IMR-90 (cell line): ENCODE measurements around the gene ANTXR1. TPM values are rescaled to one million over a fixed set of nuclear protein-coding genes. Genes with fewer than 3 reads are reported as not detected.

ENCODE experiments used
- ATAC-seq: fragments of 200-7000 bp; cut with Tn5 transposase; 2 replicates; pipeline ENCODE4 v1.9.1; 2020; ENCODE audit warnings: low read depth, mild to moderate bottlenecking, moderate library complexity
- BruUV-seq: library from RNA; stranded (reverse); fragments of 400-500 nt; replicated peaks from 2 replicates; lab custom pipeline; 2021; lab: Mats Ljungman, UMichigan
- CTCF ChIA-PET: fragments of 300-600 bp; formaldehyde crosslinking; extraction: SDS; loops from one replicate; lab custom pipeline; 2021; ENCODE audit warnings: antibody characterized with exemption; lab: Yijun Ruan, JAX
- POLR2A ChIA-PET: fragments of 300-600 bp; sonication (Branson Sonifier 250); formaldehyde crosslinking; loops from one replicate; lab custom pipeline; 2022; ENCODE audit warnings: antibody characterized with exemption; ENCODE audit not compliant: unreplicated experiment; lab: Charles Lee
- DNase-seq: peaks from one replicate; pipeline ENCODE4 v3.0.0; 2013
- H2AFZ ChIP-seq: replicated peaks from 2 replicates; pipeline ENCODE3; 2013; ENCODE audit warnings: low read length, mild to moderate bottlenecking; ENCODE audit not compliant: poor library complexity
- H2AK5ac ChIP-seq: 2 replicates; pipeline ENCODE4 v1.6.1; 2013; ENCODE audit warnings: low read depth, low read length, inconsistent platforms
- H2AK9ac ChIP-seq: replicated peaks from 2 replicates; pipeline ENCODE3; 2013; ENCODE audit warnings: mild to moderate bottlenecking, low read depth, low read length, moderate library complexity; ENCODE audit not compliant: poor library complexity
- H2BK120ac ChIP-seq: 2 replicates; pipeline ENCODE4 v1.6.1; 2013; ENCODE audit warnings: low read depth, low read length, inconsistent platforms
- H2BK15ac ChIP-seq: 3 replicates; pipeline ENCODE4 v1.6.1; 2013; ENCODE audit warnings: low read depth, low read length, inconsistent platforms
- H2BK20ac ChIP-seq: 2 replicates; pipeline ENCODE4 v1.6.1; 2013; ENCODE audit warnings: low read depth, mild to moderate bottlenecking, inconsistent platforms, low read length, moderate library complexity
- H2BK5ac ChIP-seq: 2 replicates; pipeline ENCODE4 v1.6.1; 2013; ENCODE audit warnings: mild to moderate bottlenecking, low read depth, low read length, inconsistent platforms; ENCODE audit not compliant: poor library complexity, severe bottlenecking
- H3K14ac ChIP-seq: replicated peaks from 2 replicates; pipeline ENCODE4 v1.6.1; 2013; ENCODE audit warnings: low read depth, low read length, inconsistent platforms
- H3K18ac ChIP-seq: 2 replicates; pipeline ENCODE4 v1.6.1; 2013; ENCODE audit warnings: low read depth, low read length, control low read depth
- H3K23ac ChIP-seq: 2 replicates; pipeline ENCODE4 v1.6.1; 2013; ENCODE audit warnings: low read depth, low read length, inconsistent platforms
- H3K27ac ChIP-seq: 2 replicates; pipeline ENCODE4 v1.5.1; 2013; ENCODE audit warnings: mild to moderate bottlenecking, control low read depth, low read length; ENCODE audit not compliant: insufficient read depth
- H3K27me3 ChIP-seq: 2 replicates; pipeline ENCODE4 v1.6.1; 2013; ENCODE audit warnings: low read length; ENCODE audit not compliant: control insufficient read depth, insufficient read depth
- H3K36me3 ChIP-seq: 2 replicates; pipeline ENCODE4 v1.6.1; 2013; ENCODE audit warnings: low read length, mixed read lengths; ENCODE audit not compliant: control insufficient read depth, insufficient read depth
- H3K4ac ChIP-seq: 2 replicates; pipeline ENCODE4 v1.6.1; 2013; ENCODE audit warnings: low read depth, low read length, inconsistent platforms
- H3K4me1 ChIP-seq: 2 replicates; pipeline ENCODE4 v1.6.1; 2013; ENCODE audit warnings: low read length, mixed read lengths; ENCODE audit not compliant: control insufficient read depth, insufficient read depth
- H3K4me2 ChIP-seq: 2 replicates; pipeline ENCODE4 v1.6.1; 2013; ENCODE audit warnings: low read depth, mild to moderate bottlenecking, control low read depth, low read length, moderate library complexity
- H3K4me3 ChIP-seq: 2 replicates; pipeline ENCODE4 v1.5.1; 2013; ENCODE audit warnings: low read depth, mild to moderate bottlenecking, control low read depth, low read length, moderate library complexity; ENCODE audit not compliant: insufficient read depth
- H3K56ac ChIP-seq: 2 replicates; pipeline ENCODE4 v1.6.1; 2013; ENCODE audit warnings: low read length, inconsistent platforms; ENCODE audit not compliant: insufficient read depth; ENCODE audit errors: extremely low read depth
- H3K79me1 ChIP-seq, 2 experiments: 2 replicates each; pipeline ENCODE4 v1.6.1; 2013; ENCODE audit warnings: low read length in 2 of 2, inconsistent platforms in 1 of 2, low read depth in 1 of 2
- H3K9ac ChIP-seq: 2 replicates; pipeline ENCODE4 v1.6.1; 2013; ENCODE audit warnings: low read depth, low read length, control low read depth
- H3K9me1 ChIP-seq: 2 replicates; pipeline ENCODE4 v1.6.1; 2013; ENCODE audit warnings: low read length, inconsistent platforms; ENCODE audit not compliant: insufficient read depth
- H3K9me3 ChIP-seq: 2 replicates; pipeline ENCODE4 v1.6.1; 2013; ENCODE audit warnings: low read length; ENCODE audit not compliant: control insufficient read depth, insufficient read depth
- H4K20me1 ChIP-seq: 2 replicates; pipeline ENCODE4 v1.6.1; 2013; ENCODE audit warnings: low read length, inconsistent platforms; ENCODE audit not compliant: insufficient read depth
- H4K5ac ChIP-seq: 2 replicates; pipeline ENCODE4 v1.6.1; 2013; ENCODE audit warnings: mild to moderate bottlenecking, low read depth, low read length, control low read depth
- H4K8ac ChIP-seq, 2 experiments: 2 replicates each; pipeline ENCODE4 v1.6.1; 2013; ENCODE audit warnings: low read depth in 2 of 2, low read length in 2 of 2, control low read depth in 1 of 2, inconsistent platforms in 1 of 2
- H4K91ac ChIP-seq: 2 replicates; pipeline ENCODE4 v1.6.1; 2013; ENCODE audit warnings: low read depth, low read length, inconsistent platforms; ENCODE audit not compliant: insufficient read depth
- CEBPB ChIP-seq: IDR thresholded peaks from 2 replicates; pipeline ENCODE4 v1.6.1; 2012; ENCODE audit warnings: low read depth, low read length, improper control_type of control experiment
- POLR2A ChIP-seq: IDR thresholded peaks from 2 replicates; pipeline ENCODE4 v1.6.1; 2012; ENCODE audit warnings: mild to moderate bottlenecking, low read depth, low read length
- WGBS, 2 experiments: methylation state at CpG; one replicate each; pipeline versions ENCODE4 v1.1.5 to v1.1.7; 2013; ENCODE audit warnings: missing lambda C conversion rate in 2 of 2; ENCODE audit not compliant: insufficient read length in 1 of 2; ENCODE audit errors: extremely low coverage in 2 of 2; 5-methylcytosine and 5-hydroxymethylcytosine counted together
- dilution Hi-C: fragments of 300-500 bp; cut with HindIII; formaldehyde crosslinking; loops from one replicate; pipeline ENCODE4 v1.14.3; 2018; ENCODE audit warnings: low sequenced_read_pairs; ENCODE audit not compliant: unreplicated experiment
- in situ Hi-C: fragments of 300-500 bp; cut with MboI; formaldehyde crosslinking; loops from 3 replicates; pipeline ENCODE4 v1.14.3; 2019; ENCODE audit warnings: low sequenced_read_pairs, inconsistent platforms, mixed read lengths
- intact Hi-C: fragments of 100-400 bp; cut with micrococcal nuclease; formaldehyde crosslinking; loops from 2 replicates; pipeline ENCODE4 v1.10.0; 2022
- polyA plus RNA-seq, 3 experiments: library from polyadenylated mRNA; depleted of rRNA; stranded (reverse); fragments of >200 nt; gene quantifications; 2 replicates each; pipeline ENCODE4 v1.2.3, GENCODE V29; 2012; ENCODE audit warnings: low replicate concordance in 1 of 3
- total RNA-seq: library from RNA; depleted of rRNA; stranded (reverse); fragments of >200 nt; gene quantifications from 2 replicates; pipeline ENCODE4 v1.2.3, GENCODE V29; 2012

ANTXR1 gene
- total and polyA plus RNA-seq, 2 of the 4 experiments (the other 2 are of a cell fraction) = 27.2 to 36.9 TPM

GRCh38 chr2:69271831-69272257, 258.9 kb downstream of the ANTXR1 start:
- H4K5ac ChIP-seq = peak overlapping the region; percentile 13; the same call in 1 of the 2 replicates
- intact Hi-C loops (no loop called here), dilution Hi-C loops (no loop called here), in situ Hi-C loops (no loop called here)
- BruUV-seq = no TSS peak
- 0% methylated on average over 1 of the region's 3 CpGs; no CpG with 5 or more reads in 1 of the 2 experiments for WGBS, 2 experiments
- H2BK5ac ChIP-seq = peak overlapping the region; percentile 57
- peak overlapping the region; percentile 16; the same call in 1 of the 2 replicates for H2BK120ac ChIP-seq
- H3K9me3 ChIP-seq = no peaks in the 10 kb centered on the region
- no peaks in the 10 kb centered on the region for H4K20me1 ChIP-seq
- no peak overlapping the region for H3K23ac ChIP-seq
- peak; percentile 77 for DNase-seq
- peaks cover 4% of the 10 kb centered on the region; the same call in 1 of the 2 replicates for H3K9me1 ChIP-seq
- no peak overlapping the region for H3K4ac ChIP-seq
- peak; percentile 76 for ATAC-seq
- peak overlapping the region; percentile 37 for H3K18ac ChIP-seq
- H3K4me1 ChIP-seq = peaks cover 5% of the 10 kb centered on the region
- H2BK20ac ChIP-seq = no peak overlapping the region
- H2AFZ ChIP-seq = no peak overlapping the region
- H4K8ac ChIP-seq = peak overlapping the region in 1 of 2 experiments; percentile 36; a peak in 1 of 4 replicates
- 0 out of 3 replicates have a peak overlapping the region, but pooled peaks have one; percentile 16 for H2BK15ac ChIP-seq
- 0 out of 2 replicates have a peak overlapping the region, but pooled peaks have one; percentile 7 for H2AK5ac ChIP-seq
- no peak overlapping the region for H4K91ac ChIP-seq
- H3K4me3 ChIP-seq = no peak overlapping the region
- ChIA-PET CTCF (interaction anchor here (2.2 kb wide), 1 partner anchor 59 kb away, joined by 6 read pairs; no protein-coding TSS in a partner anchor), POLR2A (no interaction called here)
- H3K27me3 ChIP-seq = no peaks in the 10 kb centered on the region
- peak overlapping the region; percentile 33 for H3K4me2 ChIP-seq
- no peaks in the 10 kb centered on the region for H3K36me3 ChIP-seq
- H3K56ac ChIP-seq = no peak overlapping the region
- peak; percentile 82 for TF ChIP-seq CEBPB
- no peak for TF ChIP-seq POLR2A
- H3K9ac ChIP-seq = no peak overlapping the region
- H3K27ac ChIP-seq = peak overlapping the region; percentile 46; the same call in 1 of the 2 replicates
- H3K79me1 ChIP-seq = no peaks in the 10 kb centered on the region
- H2AK9ac ChIP-seq = no peak overlapping the region
- H3K14ac ChIP-seq = peak overlapping the region; percentile 58
